PC-3 (cell line): ENCODE measurements around the gene SNTB2.

Source experiments
- CTCF ChIP-seq: fragments of 300-600 bp; sonication (generic); conservative IDR thresholded peaks from 2 replicates; pipeline ENCODE4 v1.5.1; 2017; ENCODE audit warnings: antibody characterized with exemption, low read depth, mild to moderate bottlenecking, low read length
- EZH2 ChIP-seq: fragments of 300-600 bp; sonication (generic); IDR thresholded peaks from one replicate; pipeline ENCODE4 v1.6.1; 2017; ENCODE audit warnings: antibody characterized with exemption, mild to moderate bottlenecking, low read length; ENCODE audit not compliant: unreplicated experiment

GRCh38 chr16:69329369-69330285 lies 142.7 kb downstream of the SNTB2 start:
- no peak for TF ChIP-seq CTCF
- no peak for TF ChIP-seq EZH2
